ENCODE measurements around the gene LTBP1.

DNA sequence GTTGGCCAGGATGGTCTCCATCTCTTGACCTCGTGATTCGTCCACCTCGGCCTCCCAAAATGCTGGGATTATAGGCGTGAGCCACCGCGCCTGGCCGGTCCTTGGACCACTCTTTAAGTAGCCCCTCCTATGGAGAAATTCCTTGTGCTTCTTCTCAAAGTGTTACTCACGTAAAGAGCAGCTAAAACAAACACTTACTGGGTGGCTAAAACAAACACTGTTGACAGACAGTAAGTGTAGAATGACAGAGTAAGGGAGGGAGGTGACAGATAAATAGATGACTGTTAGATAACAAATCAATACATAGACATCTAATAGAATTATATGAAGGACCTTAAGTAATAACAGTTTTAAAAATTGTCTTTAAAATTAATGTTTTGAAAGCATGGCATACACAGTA is 488.8 kb downstream of the LTBP1 start:
- TF ChIP-seq CTCF (conservative IDR thresholded peaks at IDR 0.05) (no peak), EZH2 (IDR thresholded peaks at IDR 0.05; ENCODE audit: low read depth) (no peak)
